ENCODE results near the gene SLC6A13. TPM values are rescaled to one million over a fixed set of nuclear protein-coding genes. Genes with fewer than 3 reads are reported as not detected.

The SLC6A13 gene
- total and polyA plus RNA-seq, 2 of the 13 experiments (the other 11 are each of a cell fraction or from before 2014, with no cell fraction given): 0.05 to 0.15 TPM

DNA sequence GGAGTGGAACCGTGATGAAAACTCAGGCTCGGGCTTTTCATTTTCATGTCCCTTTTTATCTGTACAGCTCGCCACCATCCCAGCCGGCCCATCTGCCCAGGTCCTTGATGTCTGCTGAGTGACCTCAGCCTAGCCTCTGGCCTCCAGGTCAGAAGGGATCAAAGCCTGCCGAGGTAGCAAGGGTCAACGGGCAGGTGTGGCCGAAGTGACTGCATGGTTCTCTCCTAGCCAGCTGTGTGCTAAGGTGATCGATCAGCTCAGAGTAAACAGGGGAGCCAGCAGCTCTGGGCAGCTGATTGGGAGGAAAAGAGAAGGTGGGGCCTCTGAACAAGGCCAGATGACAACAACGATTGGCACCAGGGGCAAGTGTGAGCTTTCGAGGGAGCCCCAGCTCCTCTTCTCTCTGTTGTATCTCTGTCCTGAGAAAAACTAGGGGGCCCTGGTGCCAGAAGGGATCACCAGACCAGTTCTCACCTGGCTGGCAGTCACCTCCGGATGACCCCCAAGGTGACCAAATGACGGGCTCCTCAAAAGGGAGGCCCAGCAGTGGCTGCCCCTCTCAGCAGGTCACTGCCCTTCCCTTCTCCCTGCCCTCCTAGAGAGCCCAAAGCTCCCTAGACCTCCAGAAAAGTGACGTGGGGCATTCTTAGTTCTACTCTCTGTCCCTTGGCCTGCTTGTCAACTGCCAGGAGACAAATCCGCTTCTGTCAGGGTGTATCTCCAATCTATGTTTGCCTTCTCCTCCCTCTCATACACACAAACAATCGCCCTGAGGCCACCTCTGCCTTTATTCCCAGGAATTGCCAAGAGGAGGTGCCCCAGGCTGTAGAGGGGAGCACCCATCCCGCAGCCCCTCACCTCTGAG lies 52.1 kb downstream of the SLC6A13 start (continued):
- TF ChIP-seq, protein P1, sequence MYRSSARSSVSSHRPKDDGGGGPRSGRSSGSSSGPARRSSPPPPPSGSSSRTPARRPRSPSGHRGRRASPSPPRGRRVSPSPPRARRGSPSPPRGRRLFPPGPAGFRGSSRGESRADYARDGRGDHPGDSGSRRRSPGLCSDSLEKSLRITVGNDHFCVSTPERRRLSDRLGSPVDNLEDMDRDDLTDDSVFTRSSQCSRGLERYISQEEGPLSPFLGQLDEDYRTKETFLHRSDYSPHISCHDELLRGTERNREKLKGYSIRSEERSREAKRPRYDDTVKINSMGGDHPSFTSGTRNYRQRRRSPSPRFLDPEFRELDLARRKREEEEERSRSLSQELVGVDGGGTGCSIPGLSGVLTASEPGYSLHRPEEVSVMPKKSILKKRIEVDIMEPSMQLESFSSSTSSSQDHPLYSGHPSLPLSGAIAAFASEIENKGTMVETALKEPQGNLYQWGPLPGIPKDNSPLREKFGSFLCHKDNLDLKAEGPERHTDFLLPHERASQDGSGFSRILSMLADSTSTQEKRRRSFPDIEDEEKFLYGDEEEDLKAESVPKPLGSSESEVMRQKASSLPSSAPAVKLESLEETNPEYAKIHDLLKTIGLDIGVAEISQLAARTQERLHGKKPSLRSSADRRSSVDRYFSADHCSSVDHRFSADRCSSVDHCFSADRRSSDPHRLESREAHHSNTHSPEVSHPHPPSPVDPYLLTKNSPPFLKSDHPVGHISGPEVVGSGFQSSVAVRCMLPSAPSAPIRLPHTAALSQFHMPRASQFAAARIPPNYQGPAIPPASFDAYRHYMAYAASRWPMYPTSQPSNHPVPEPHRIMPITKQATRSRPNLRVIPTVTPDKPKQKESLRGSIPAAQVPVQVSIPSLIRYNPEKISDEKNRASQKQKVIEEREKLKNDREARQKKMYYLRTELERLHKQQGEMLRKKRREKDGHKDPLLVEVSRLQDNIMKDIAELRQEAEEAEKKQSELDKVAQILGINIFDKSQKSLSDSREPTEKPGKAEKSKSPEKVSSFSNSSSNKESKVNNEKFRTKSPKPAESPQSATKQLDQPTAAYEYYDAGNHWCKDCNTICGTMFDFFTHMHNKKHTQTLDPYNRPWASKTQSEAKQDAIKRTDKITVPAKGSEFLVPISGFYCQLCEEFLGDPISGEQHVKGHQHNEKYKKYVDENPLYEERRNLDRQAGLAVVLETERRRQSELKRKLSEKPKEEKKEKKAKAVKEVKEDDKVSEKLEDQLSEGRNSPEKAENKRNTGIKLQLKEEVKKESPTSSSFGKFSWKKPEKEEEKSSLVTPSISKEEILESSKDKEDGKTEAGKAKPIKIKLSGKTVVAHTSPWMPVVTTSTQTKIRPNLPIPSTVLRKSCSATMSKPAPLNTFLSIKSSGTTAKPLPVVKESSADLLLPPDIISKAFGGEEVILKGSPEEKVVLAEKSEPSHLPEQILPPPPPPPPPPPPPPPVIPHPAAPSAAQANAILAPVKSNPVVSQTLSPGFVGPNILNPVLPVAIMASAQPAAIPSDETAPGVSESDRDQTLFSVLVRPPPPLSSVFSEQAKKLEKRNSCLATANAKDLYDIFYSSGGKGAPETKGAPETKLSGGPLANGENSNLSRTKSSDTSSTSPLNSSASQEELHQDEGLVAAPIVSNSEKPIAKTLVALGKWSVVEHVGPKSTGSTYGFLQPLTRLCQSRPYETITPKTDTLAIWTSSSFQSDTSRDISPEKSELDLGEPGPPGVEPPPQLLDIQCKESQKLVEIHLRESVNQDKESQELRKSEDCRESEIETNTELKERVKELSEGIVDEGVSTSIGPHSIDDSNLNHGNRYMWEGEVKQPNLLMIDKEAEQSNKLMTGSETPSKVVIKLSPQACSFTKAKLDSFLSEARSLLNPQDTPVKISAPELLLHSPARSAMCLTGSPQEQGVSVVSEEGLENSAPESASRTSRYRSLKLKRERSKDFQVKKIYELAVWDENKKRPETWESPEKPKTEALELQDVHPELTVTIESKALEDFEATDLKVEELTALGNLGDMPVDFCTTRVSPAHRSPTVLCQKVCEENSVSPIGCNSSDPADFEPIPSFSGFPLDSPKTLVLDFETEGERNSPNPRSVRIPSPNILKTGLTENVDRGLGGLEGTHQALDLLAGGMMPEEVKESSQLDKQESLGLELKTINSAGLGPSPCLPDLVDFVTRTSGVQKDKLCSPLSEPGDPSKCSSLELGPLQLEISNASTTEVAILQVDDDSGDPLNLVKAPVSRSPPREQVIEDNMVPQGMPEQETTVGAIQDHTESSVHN (CRISPR knock-in tag; IDR thresholded peaks at IDR 0.05): peak; percentile 87
- TF ChIP-seq MEIS1 (CRISPR knock-in tag; IDR thresholded peaks at IDR 0.05; ENCODE audit: borderline replicate concordance) (peak; percentile 98), ZBTB3 (CRISPR knock-in tag; IDR thresholded peaks at IDR 0.05; ENCODE audit: borderline replicate concordance, low read depth) (no peak), HNRNPL (IDR thresholded peaks at IDR 0.05; ENCODE audit: low read depth, low read length) (0 out of 2 replicates have a peak, but pooled peaks have one; percentile 62), AKAP8 (CRISPR knock-in tag; IDR thresholded peaks at IDR 0.05) (peak; percentile 98), ZNF790 (CRISPR knock-in tag; IDR thresholded peaks at IDR 0.05; ENCODE audit: borderline replicate concordance) (no peak), PAWR (CRISPR knock-in tag; IDR thresholded peaks at IDR 0.05; ENCODE audit: borderline replicate concordance) (0 out of 2 replicates have a peak, but pooled peaks have one; percentile 64), NR3C1 (CRISPR knock-in tag; IDR thresholded peaks at IDR 0.05) (no peak), KAT7 (CRISPR knock-in tag; IDR thresholded peaks at IDR 0.05; ENCODE audit: borderline replicate concordance) (peak; percentile 75; the same call in 1 of the 2 replicates), ZNF781 (CRISPR knock-in tag; IDR thresholded peaks at IDR 0.05; ENCODE audit: borderline replicate concordance, not compliant biosample characterization) (peak; percentile 94), MED1 (CRISPR knock-in tag; IDR thresholded peaks at IDR 0.05) (peak; percentile 90)
- TF ChIP-seq, protein P2, sequence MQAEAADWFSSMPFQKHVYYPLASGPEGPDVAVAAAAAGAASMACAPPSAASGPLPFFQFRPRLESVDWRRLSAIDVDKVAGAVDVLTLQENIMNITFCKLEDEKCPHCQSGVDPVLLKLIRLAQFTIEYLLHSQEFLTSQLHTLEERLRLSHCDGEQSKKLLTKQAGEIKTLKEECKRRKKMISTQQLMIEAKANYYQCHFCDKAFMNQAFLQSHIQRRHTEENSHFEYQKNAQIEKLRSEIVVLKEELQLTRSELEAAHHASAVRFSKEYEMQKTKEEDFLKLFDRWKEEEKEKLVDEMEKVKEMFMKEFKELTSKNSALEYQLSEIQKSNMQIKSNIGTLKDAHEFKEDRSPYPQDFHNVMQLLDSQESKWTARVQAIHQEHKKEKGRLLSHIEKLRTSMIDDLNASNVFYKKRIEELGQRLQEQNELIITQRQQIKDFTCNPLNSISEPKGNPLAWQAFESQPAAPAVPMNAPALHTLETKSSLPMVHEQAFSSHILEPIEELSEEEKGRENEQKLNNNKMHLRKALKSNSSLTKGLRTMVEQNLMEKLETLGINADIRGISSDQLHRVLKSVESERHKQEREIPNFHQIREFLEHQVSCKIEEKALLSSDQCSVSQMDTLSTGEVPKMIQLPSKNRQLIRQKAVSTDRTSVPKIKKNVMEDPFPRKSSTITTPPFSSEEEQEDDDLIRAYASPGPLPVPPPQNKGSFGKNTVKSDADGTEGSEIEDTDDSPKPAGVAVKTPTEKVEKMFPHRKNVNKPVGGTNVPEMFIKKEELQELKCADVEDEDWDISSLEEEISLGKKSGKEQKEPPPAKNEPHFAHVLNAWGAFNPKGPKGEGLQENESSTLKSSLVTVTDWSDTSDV (CRISPR knock-in tag; IDR thresholded peaks at IDR 0.05): 0 out of 2 replicates have a peak, but pooled peaks have one; percentile 75
- TF ChIP-seq, protein P3, sequence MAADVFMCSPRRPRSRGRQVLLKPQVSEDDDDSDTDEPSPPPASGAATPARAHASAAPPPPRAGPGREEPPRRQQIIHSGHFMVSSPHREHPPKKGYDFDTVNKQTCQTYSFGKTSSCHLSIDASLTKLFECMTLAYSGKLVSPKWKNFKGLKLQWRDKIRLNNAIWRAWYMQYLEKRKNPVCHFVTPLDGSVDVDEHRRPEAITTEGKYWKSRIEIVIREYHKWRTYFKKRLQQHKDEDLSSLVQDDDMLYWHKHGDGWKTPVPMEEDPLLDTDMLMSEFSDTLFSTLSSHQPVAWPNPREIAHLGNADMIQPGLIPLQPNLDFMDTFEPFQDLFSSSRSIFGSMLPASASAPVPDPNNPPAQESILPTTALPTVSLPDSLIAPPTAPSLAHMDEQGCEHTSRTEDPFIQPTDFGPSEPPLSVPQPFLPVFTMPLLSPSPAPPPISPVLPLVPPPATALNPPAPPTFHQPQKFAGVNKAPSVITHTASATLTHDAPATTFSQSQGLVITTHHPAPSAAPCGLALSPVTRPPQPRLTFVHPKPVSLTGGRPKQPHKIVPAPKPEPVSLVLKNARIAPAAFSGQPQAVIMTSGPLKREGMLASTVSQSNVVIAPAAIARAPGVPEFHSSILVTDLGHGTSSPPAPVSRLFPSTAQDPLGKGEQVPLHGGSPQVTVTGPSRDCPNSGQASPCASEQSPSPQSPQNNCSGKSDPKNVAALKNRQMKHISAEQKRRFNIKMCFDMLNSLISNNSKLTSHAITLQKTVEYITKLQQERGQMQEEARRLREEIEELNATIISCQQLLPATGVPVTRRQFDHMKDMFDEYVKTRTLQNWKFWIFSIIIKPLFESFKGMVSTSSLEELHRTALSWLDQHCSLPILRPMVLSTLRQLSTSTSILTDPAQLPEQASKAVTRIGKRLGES (CRISPR knock-in tag; IDR thresholded peaks at IDR 0.05; ENCODE audit: borderline replicate concordance): peak; percentile 38; the same call in 1 of the 2 replicates
